ENCODE data around the gene IFT27.

Gene IFT27

DNA sequence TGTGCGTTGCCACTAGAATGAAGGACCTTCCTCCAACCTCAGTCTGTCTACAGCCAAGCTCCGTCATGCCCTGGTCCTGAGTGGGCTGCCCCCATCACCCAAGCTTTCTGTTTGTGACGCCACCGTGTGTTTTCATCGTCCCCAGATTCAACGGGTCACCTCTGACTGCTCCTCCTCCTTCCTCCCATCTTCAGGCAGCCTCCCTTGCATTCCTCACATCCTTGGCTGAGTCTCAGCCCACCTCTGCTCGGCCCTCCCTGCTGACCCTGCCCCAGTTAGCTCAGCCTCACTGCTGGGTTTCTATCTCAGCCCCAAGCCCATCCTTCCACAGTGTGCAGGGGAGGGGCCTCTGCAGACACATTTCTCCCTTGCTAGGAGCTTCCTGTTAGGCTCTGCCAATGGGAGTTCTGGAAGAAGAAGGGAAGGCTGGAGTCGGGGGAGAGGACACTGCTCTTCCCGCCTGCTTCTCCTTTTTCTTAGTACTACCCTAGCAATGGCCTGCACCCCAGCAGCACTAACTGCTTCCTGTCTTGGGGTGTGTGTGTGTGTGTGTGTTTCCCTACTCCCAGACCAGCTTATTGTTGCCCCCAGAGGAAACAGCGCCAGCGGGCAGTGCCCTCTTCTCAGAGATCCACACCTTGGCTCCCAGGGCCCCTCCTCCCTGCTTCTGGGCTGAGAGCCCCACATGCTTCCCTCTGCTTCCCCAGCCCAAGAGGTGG lies 5.2 kb downstream of the IFT27 start:
- H3K27ac ChIP-seq (ENCODE audit: low read depth, low read length), result no peak overlapping the region
- H3K4me3 ChIP-seq (ENCODE audit: low read depth in 1 of 2, low read length in 2 of 2), result no peak overlapping the region
- no peaks in the 10 kb centered on the region for H3K27me3 ChIP-seq (ENCODE audit: control insufficient read depth in 1 of 2, insufficient read depth in 2 of 2, low read length in 2 of 2)
- H3K4me1 ChIP-seq (ENCODE audit: insufficient read depth, low read length), result peaks cover 8% of the 10 kb centered on the region
- peaks cover 8% of the 10 kb centered on the region for H3K36me3 ChIP-seq (ENCODE audit: insufficient read depth, low read length)
- H3K9ac ChIP-seq (ENCODE audit: low read length), result no peak overlapping the region
- H3K9me3 ChIP-seq (ENCODE audit: low read length), result no peaks in the 10 kb centered on the region

DNA sequence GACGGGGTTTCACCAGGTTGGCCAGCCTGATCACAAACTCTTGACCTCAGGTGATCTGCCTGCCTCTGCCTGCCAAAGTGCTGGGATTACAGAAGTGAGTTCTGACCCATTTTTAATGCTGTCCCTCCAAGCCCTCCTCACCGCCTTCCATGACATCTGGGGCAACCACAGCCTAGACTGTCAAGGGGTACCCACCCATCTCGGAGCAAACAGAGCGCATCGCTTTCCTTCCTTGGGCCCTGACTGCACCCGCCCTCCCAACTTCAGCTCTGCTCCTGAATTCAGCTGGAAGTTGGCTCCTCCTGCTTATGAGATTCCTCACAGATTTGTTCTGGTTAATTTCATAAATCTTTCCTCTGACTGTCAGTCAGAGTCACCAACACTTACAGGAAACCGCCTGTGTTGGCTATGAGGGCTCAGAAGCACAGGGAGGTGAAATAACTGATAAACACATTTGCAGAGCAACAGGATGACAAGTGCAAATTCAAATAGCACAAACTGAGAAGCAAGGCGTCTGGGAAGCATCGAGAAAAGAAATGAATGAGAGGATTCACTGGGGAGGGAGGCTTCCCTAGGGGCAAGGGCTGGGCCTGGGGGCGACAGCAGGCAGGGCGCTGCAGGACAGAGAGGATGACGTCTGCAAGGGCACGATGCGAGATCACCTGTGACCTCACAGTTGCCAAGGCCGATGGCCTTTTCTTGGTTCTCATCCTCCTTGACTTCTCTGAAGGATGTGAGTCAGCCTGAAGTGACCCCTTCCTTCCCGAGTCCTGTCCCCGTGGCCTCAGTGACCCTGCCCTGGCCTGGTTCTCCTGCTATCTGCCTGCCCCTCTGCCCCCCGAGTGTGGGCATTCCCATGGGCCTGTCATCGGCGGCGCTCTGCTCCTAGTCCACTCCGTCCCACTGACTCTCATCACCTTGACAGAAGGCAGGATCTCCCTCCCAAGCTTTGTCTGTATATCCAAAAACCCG lies 6.1 kb downstream of the IFT27 start:
- no peak overlapping the region for H3K4me3 ChIP-seq (ENCODE audit: low read depth in 1 of 2, low read length in 2 of 2)
- no peaks in the 10 kb centered on the region for H3K9me3 ChIP-seq (ENCODE audit: low read length)
- peaks cover 8% of the 10 kb centered on the region for H3K36me3 ChIP-seq (ENCODE audit: insufficient read depth, low read length)
- H3K27ac ChIP-seq (ENCODE audit: low read depth, low read length), result no peak overlapping the region
- H3K9ac ChIP-seq (ENCODE audit: low read length), result no peak overlapping the region
- H3K27me3 ChIP-seq (ENCODE audit: control insufficient read depth in 1 of 2, insufficient read depth in 2 of 2, low read length in 2 of 2), result no peaks in the 10 kb centered on the region
- H3K4me1 ChIP-seq (ENCODE audit: insufficient read depth, low read length), result peaks cover under 1% of the 10 kb centered on the region

DNA sequence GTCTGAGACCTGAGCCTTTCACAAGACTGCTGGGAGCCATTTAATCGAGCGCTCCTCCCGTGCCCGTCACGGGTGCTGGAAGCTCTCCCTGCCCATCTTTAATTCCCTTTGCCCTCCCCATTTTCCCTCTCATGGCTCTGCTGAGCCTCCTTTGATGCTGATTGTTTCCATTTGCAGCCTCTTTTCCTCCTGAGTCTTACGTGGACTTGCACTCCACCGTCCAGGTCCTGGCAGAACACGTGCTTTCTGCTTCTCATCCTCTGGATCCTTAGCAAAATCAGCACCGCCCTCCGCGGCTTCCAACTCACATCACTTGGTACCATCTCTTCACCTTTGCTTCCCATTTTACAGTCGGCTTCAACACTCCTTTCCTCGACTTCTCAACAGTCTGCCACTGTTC lies 7.3 kb downstream of the IFT27 start:
- Histone ChIP-seq H3K9ac (ENCODE audit: low read length) (no peak overlapping the region), H3K4me1 (ENCODE audit: insufficient read depth, low read length) (peaks cover 1% of the 10 kb centered on the region), H3K27me3 (ENCODE audit: control insufficient read depth in 1 of 2, insufficient read depth in 2 of 2, low read length in 2 of 2) (no peaks in the 10 kb centered on the region), H3K4me3 (ENCODE audit: low read depth in 1 of 2, low read length in 2 of 2) (no peak overlapping the region), H3K27ac (ENCODE audit: low read depth, low read length) (no peak overlapping the region), H3K9me3 (ENCODE audit: low read length) (no peaks in the 10 kb centered on the region), H3K36me3 (ENCODE audit: insufficient read depth, low read length) (peaks cover 8% of the 10 kb centered on the region)

DNA sequence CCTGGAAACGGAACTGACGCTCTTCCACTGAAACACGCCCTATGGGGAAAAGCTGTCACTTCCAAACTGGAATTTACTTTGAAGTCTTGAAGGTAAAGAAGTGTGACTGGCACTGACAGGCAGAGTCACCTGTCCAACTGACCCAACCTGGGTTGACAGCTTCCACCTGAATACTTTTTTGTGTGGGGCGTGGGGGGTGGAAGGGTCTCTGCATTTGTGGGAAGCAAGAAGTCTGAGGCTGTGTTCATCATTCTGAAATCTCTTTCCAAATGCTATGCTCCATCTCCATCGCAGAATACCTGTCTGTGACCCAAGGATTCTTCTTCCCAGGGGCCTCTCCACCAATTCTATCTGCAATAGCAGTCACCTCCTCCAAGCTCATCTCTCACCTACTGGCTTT lies 7.8 kb downstream of the IFT27 start:
- H3K27me3 ChIP-seq (ENCODE audit: control insufficient read depth in 1 of 2, insufficient read depth in 2 of 2, low read length in 2 of 2), result no peaks in the 10 kb centered on the region
- peaks cover 8% of the 10 kb centered on the region for H3K36me3 ChIP-seq (ENCODE audit: insufficient read depth, low read length)

DNA sequence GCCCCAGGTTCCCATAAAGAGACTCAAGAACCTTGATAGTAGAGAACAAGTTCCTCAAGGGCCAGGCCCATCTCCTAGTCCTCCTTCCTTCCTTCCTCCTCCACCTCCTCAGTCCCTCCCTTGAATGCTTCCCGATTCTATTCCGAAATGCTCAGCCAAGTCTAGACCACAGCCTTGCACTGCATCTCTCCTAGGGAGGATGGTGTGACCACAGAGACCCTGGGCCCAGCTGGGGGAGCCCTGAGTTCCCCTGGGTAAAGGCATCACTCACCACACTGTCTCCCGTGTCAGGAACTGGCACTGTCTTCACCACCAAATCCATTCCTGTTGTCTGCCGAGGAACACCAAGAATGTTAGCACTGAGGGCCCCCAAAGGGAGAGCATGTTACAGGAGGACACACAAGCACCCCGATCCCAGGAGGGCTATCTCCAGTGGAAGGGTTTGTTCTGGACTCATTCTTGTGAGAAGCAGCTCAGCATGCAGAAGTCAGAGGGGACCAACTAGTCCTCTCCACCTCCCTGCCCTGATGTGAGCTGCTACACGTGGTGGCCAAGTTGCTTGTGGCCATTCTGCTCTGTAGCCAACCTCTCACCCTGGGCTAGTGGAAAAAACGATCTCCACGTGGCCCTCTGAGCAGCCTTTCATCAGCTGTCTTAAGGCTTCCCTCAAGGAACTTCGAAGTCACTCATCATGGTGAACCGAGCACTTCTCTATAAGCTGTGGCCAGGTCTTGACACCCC lies 8.7 kb downstream of the IFT27 start:
- Histone ChIP-seq H3K9ac (ENCODE audit: low read length) (no peak overlapping the region), H3K9me3 (ENCODE audit: low read length) (no peaks in the 10 kb centered on the region), H3K36me3 (ENCODE audit: insufficient read depth, low read length) (peaks cover 8% of the 10 kb centered on the region), H3K4me3 (ENCODE audit: low read depth in 1 of 2, low read length in 2 of 2) (no peak overlapping the region), H3K27ac (ENCODE audit: low read depth, low read length) (no peak overlapping the region), H3K27me3 (ENCODE audit: control insufficient read depth in 1 of 2, insufficient read depth in 2 of 2, low read length in 2 of 2) (no peaks in the 10 kb centered on the region), H3K4me1 (ENCODE audit: insufficient read depth, low read length) (peaks cover 15% of the 10 kb centered on the region)

More for the DNA sequence above, 7.8 kb downstream of the IFT27 start:
- no peak overlapping the region for H3K9ac ChIP-seq (ENCODE audit: low read length)
- no peak overlapping the region for H3K27ac ChIP-seq (ENCODE audit: low read depth, low read length)
- H3K4me3 ChIP-seq (ENCODE audit: low read depth in 1 of 2, low read length in 2 of 2), result no peak overlapping the region
- no peaks in the 10 kb centered on the region for H3K9me3 ChIP-seq (ENCODE audit: low read length)
- peaks cover 6% of the 10 kb centered on the region for H3K4me1 ChIP-seq (ENCODE audit: insufficient read depth, low read length)

DNA sequence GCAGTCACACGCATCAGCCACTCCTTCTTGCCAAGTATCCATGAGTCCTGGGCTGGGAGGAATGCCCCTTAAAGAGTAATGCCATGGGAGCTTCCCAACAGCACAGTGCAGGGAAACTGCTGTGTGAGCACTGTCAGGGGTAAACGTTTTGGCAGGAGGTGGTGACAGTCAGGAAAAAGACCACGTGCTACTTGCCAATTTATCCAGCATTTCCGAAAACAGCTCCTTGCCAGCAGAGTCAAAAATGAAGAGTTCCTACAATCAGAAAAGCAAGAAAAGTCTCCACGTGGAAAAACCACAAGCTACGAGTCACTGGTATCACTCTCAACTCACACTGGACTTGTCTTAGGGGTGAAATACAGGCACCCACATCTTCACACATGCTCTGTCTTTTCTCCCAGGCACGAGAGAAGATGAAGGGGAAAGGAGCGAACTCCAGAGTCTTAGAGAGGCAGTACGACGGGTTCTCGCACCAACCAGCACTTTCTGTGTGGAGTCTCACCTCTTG lies 9.9 kb downstream of the IFT27 start:
- no peaks in the 10 kb centered on the region for H3K27me3 ChIP-seq (ENCODE audit: control insufficient read depth in 1 of 2, insufficient read depth in 2 of 2, low read length in 2 of 2)
- H3K9me3 ChIP-seq (ENCODE audit: low read length), result no peaks in the 10 kb centered on the region
- H3K4me3 ChIP-seq (ENCODE audit: low read depth in 1 of 2, low read length in 2 of 2), result no peak overlapping the region
- H3K9ac ChIP-seq (ENCODE audit: low read length), result no peak overlapping the region
- peaks cover 26% of the 10 kb centered on the region for H3K4me1 ChIP-seq (ENCODE audit: insufficient read depth, low read length)
- H3K36me3 ChIP-seq (ENCODE audit: insufficient read depth, low read length), result peaks cover 8% of the 10 kb centered on the region
- no peak overlapping the region for H3K27ac ChIP-seq (ENCODE audit: low read depth, low read length)

DNA sequence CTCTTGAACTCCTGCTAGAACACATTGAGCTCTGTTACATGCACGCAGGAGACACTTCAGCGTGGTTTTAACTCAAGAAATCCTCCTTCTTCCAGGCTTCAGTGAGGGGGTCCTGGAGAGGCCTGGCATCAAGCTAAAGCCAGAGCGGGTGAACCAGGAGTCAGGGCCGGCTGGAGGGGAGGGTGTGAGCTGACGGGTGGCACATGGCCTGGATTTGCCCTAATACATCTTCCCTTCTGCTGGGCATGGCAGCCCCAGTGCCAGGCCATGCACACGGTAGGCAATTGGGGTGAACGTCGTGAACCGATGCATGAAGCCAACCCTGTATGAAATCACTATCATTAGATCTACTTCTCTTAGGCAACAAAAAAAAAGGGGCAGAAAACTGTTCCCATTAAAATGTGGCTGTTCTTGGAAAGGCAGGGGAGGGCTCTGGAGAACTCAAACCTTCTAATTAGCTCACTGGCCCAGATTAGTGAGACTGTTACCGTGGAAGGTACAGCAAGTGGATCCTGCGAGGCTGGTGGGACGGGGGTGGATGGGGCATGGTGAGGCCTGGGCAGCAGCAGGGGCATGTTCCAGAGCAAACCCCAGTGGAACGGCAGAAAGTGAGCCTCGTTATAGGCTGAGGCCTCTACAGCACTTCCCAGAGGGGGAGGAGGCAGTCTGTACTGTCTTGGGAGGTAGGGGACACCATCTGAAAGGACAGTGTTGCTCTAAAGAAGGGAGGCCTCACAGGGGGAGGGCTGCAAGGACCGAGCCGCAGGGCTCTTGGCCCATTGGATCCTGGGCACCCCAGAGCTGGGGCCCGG lies 10.6 kb downstream of the IFT27 start:
- Histone ChIP-seq H3K36me3 (ENCODE audit: insufficient read depth, low read length) (peaks cover 8% of the 10 kb centered on the region), H3K27me3 (ENCODE audit: control insufficient read depth in 1 of 2, insufficient read depth in 2 of 2, low read length in 2 of 2) (no peaks in the 10 kb centered on the region), H3K27ac (ENCODE audit: low read depth, low read length) (no peak overlapping the region), H3K4me1 (ENCODE audit: insufficient read depth, low read length) (peaks cover 33% of the 10 kb centered on the region), H3K9ac (ENCODE audit: low read length) (no peak overlapping the region), H3K4me3 (ENCODE audit: low read depth in 1 of 2, low read length in 2 of 2) (no peak overlapping the region), H3K9me3 (ENCODE audit: low read length) (no peaks in the 10 kb centered on the region)

DNA sequence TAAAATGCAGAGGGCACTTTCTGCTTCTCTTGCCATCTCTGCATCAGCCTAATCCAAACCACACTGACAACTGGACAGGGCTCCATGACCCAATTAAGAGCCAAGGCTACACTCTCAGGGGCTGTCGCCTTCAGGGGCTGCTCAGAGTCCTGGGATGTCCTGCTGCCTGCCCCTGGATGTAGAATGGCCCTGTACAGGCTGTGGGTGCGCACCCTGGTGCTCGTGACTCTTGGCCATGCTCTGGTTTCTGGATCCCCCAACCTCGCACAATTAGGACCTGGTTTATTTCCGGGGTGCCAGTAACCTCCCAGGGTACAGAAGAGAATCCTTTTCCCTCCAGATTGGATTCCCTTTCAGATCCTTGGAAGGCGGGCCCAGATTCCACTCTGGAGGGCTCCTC lies 11.3 kb downstream of the IFT27 start:
- Histone ChIP-seq H3K27ac (ENCODE audit: low read depth, low read length) (no peak overlapping the region), H3K36me3 (ENCODE audit: insufficient read depth, low read length) (peaks cover 8% of the 10 kb centered on the region), H3K9me3 (ENCODE audit: low read length) (no peaks in the 10 kb centered on the region), H3K4me3 (ENCODE audit: low read depth in 1 of 2, low read length in 2 of 2) (no peak overlapping the region), H3K4me1 (ENCODE audit: insufficient read depth, low read length) (peaks cover 34% of the 10 kb centered on the region), H3K27me3 (ENCODE audit: control insufficient read depth in 1 of 2, insufficient read depth in 2 of 2, low read length in 2 of 2) (no peaks in the 10 kb centered on the region), H3K9ac (ENCODE audit: low read length) (no peak overlapping the region)

DNA sequence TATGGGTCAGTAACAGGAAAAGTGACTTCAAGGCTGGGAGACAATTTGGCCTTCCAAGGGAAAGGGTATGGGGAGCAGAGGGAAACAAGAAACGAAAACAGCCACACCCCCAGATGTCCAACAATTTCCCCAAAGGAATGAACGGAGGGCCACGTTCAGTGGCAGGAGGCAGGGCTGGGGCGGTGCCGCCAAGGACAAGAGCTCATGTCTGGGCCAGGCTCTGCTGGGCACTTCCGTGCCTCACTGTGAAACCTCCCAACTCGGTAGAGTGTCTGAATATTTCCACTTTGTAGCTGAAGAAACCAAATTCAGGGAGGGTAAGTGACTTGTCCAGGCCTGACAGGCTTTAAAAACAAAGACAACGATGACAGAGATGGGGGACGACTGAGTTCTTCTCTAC lies 11.9 kb downstream of the IFT27 start:
- Histone ChIP-seq H3K9ac (ENCODE audit: low read length) (no peak overlapping the region), H3K27me3 (ENCODE audit: control insufficient read depth in 1 of 2, insufficient read depth in 2 of 2, low read length in 2 of 2) (no peaks in the 10 kb centered on the region), H3K27ac (ENCODE audit: low read depth, low read length) (no peak overlapping the region), H3K9me3 (ENCODE audit: low read length) (no peaks in the 10 kb centered on the region), H3K4me3 (ENCODE audit: low read depth in 1 of 2, low read length in 2 of 2) (no peak overlapping the region), H3K4me1 (ENCODE audit: insufficient read depth, low read length) (peaks cover 34% of the 10 kb centered on the region), H3K36me3 (ENCODE audit: insufficient read depth, low read length) (peaks cover 8% of the 10 kb centered on the region)

DNA sequence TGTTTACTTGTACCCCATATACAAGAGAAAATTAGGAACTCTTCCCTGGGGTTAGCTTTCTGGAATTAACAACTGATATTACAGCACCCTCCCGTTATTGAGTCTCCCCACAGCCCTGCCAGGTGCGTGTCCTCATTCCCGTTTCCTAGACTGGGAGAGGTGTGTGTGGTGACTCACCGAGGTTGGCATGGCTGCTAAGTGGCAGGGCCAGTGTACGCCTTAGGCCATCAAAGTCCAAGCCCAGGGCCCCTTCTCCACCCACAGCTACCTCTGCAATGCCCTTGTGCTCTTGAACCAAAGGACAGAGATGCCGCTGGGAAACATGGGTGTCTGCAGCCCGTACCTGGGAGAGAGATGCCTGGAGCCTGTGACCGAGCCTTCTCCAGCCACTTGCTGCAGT lies 12.3 kb downstream of the IFT27 start:
- H3K27me3 ChIP-seq (ENCODE audit: control insufficient read depth in 1 of 2, insufficient read depth in 2 of 2, low read length in 2 of 2), result no peaks in the 10 kb centered on the region
- H3K36me3 ChIP-seq (ENCODE audit: insufficient read depth, low read length), result peaks cover 8% of the 10 kb centered on the region
- no peak overlapping the region for H3K27ac ChIP-seq (ENCODE audit: low read depth, low read length)
- no peak overlapping the region for H3K9ac ChIP-seq (ENCODE audit: low read length)
- H3K4me1 ChIP-seq (ENCODE audit: insufficient read depth, low read length), result peaks cover 34% of the 10 kb centered on the region
- no peak overlapping the region for H3K4me3 ChIP-seq (ENCODE audit: low read depth in 1 of 2, low read length in 2 of 2)
- no peaks in the 10 kb centered on the region for H3K9me3 ChIP-seq (ENCODE audit: low read length)

Data from muscle layer of colon (tissue), 2 donors.